SU-DHL-6 (cell line): Measurements from ENCODE around the gene PTGER3.

Source experiments
- CTCF ChIP-seq: fragments of 200-600 bp; sonication (generic); IDR thresholded peaks from one replicate; pipeline ENCODE4 v1.5.1; 2017; ENCODE audit warnings: antibody characterized with exemption, mild to moderate bottlenecking, low read length, moderate library complexity; ENCODE audit not compliant: insufficient read depth, poor library complexity, severe bottlenecking
- EZH2phosphoT487 ChIP-seq: fragments of 200-600 bp; sonication (generic), shearing (Covaris generic); conservative IDR thresholded peaks from 2 replicates; pipeline ENCODE4 v1.6.1; 2018; ENCODE audit warnings: mild to moderate bottlenecking, antibody characterized with exemption, low read length, moderate library complexity, mixed read lengths

DNA sequence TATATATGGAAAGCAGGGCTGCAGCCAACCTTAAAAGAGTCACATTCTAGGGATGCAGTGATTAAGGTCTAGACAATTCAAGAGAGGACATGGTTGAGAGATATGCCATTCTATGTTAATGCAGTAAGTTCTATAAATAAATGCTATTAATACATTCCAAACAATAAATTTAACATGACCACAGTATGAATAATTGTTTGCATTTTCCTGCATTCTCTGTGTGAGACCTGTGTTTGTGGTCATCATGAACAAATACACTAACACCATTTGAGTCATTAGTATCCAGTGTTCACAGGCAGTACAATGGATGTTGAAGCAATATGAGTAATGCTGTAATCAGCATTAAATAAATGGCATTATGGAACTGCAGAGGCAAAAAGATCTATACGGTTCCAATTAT lies 38.7 kb upstream of the PTGER3 start:
- TF ChIP-seq EZH2phosphoT487 (no peak), CTCF (no peak)
